Colonic mucosa (tissue), 4 donors: ENCODE results near the gene KRTAP19-4. TPM values are rescaled to one million over a fixed set of nuclear protein-coding genes. Genes with fewer than 3 reads are reported as not detected.

Source experiments
- DNase-seq: peaks from one replicate; pipeline ENCODE4 v3.0.0-alpha.2; 2020
- H3K27ac ChIP-seq: fragments of 200-600 bp; one replicate; pipeline ENCODE4 v1.8.0; 2021
- H3K27me3 ChIP-seq: fragments of 200-600 bp; one replicate; pipeline ENCODE4 v1.8.0; 2021
- H3K36me3 ChIP-seq: fragments of 200-600 bp; one replicate; pipeline ENCODE4 v1.8.0; 2021
- H3K4me1 ChIP-seq: fragments of 200-600 bp; one replicate; pipeline ENCODE4 v1.8.0; 2021; ENCODE audit warnings: mild to moderate bottlenecking
- H3K4me3 ChIP-seq: fragments of 200-600 bp; one replicate; pipeline ENCODE4 v1.8.0; 2021
- H3K9ac ChIP-seq, 2 donors: one replicate each; pipeline ENCODE4 v1.7.0; 2013; ENCODE audit warnings: control low read depth in 2 of 2, low read depth in 2 of 2, low read length in 2 of 2
- H3K9me3 ChIP-seq: fragments of 200-600 bp; one replicate; pipeline ENCODE4 v1.8.0; 2021
- CTCF ChIP-seq: fragments of 200-600 bp; IDR thresholded peaks from one replicate; pipeline ENCODE4 v1.8.0; 2022; ENCODE audit warnings: antibody characterized with exemption, mild to moderate bottlenecking
- intact Hi-C: fragments of 100-400 bp; cut with DNase I; formaldehyde crosslinking; loops from one replicate; pipeline ENCODE4 v1.14.1; 2022
- total RNA-seq, 2 donors: library from RNA; stranded (reverse); fragmentation: NEBNext Ultra II Directional in 1 of 2; extraction: Animal tissue kit (Norgen Biotek cat#: 25700) in 1 of 2; gene quantifications; one replicate each; pipeline ENCODE4 v1.2.1, GENCODE V29; 2021
- donor health status: healthy.
- donor health status: DM: no; HTN: no; CAD: no.
- donor health status: DM: no; HTN: no; CAD: no.

KRTAP19-4 gene
- total RNA-seq, 2 donors from 2014 or later, result not detected

- no peak overlapping the region for H3K27ac ChIP-seq
- H3K9me3 ChIP-seq, result no peaks in the 10 kb centered on the region
- intact Hi-C loops, result no loop called here
- no peaks in the 10 kb centered on the region for H3K27me3 ChIP-seq
- no peak overlapping the region for H3K9ac ChIP-seq
- DNase-seq, result no peak
- no peaks in the 10 kb centered on the region for H3K36me3 ChIP-seq
- no peaks in the 10 kb centered on the region for H3K4me1 ChIP-seq
- no peak overlapping the region for H3K4me3 ChIP-seq
- no peak for TF ChIP-seq CTCF
Measured at GRCh38 chr21:30479259-30479658, 17.7 kb downstream of the KRTAP19-4 start.

DNA sequence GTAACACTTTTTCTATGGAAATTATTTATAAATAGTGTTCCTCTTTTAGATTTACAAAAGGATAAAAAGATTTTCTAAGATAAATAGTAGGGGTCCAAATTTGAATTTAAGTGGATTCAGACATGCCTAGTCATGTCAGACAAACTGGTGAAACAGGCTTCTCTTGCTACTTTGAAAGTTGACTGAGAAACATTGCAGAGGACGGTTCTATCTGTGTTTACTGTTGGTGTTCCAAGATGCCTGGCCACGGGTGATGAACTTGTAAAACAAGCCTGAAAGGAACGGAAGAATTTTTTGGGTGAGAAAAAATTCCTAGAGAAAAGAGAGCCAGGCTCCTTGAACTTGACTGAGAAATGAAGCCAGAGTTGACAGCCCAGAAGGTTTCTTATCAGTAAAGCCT lies 19.0 kb downstream of the KRTAP19-4 start:
- intact Hi-C loops, result no loop called here
- no peaks in the 10 kb centered on the region for H3K27me3 ChIP-seq
- no peak for TF ChIP-seq CTCF
- no peak for DNase-seq
- H3K9ac ChIP-seq, result no peak overlapping the region
- H3K9me3 ChIP-seq, result no peaks in the 10 kb centered on the region
- no peaks in the 10 kb centered on the region for H3K4me1 ChIP-seq
- no peaks in the 10 kb centered on the region for H3K36me3 ChIP-seq
- H3K4me3 ChIP-seq, result no peak overlapping the region
- no peak overlapping the region for H3K27ac ChIP-seq

- TF ChIP-seq CTCF, result no peak
- Histone ChIP-seq H3K4me1 (no peaks in the 10 kb centered on the region), H3K27ac (no peak overlapping the region), H3K9ac (no peak overlapping the region), H3K4me3 (no peak overlapping the region), H3K27me3 (no peaks in the 10 kb centered on the region), H3K9me3 (no peaks in the 10 kb centered on the region), H3K36me3 (no peaks in the 10 kb centered on the region)
- DNase-seq, result no peak
- intact Hi-C loops, result no loop called here
Measured at GRCh38 chr21:30468900-30469714, 27.9 kb downstream of the KRTAP19-4 start.

DNA sequence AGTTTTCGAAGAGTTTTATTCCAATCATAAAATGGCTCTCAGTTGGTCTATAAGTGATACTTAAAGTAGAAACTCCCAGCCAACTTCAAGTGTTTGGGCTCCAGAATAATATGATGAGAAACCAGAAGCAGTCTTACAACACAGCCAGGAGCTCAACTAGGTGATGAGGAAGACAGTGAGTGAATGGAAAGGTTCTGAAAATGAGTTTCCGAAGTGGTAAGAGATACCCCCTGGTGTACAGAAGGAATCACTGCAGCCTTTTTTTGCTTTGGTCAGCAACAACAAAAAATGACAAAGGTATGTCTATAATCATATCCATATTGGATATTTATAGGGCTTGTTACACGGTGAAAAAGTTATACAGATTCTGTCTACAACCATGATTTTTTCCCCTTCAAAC lies 33.3 kb downstream of the KRTAP19-4 start:
- no peak overlapping the region for H3K4me3 ChIP-seq
- no peaks in the 10 kb centered on the region for H3K9me3 ChIP-seq
- intact Hi-C loops, result no loop called here
- no peak overlapping the region for H3K27ac ChIP-seq
- DNase-seq, result no peak
- no peak overlapping the region for H3K9ac ChIP-seq
- TF ChIP-seq CTCF, result no peak
- H3K27me3 ChIP-seq, result no peaks in the 10 kb centered on the region
- no peaks in the 10 kb centered on the region for H3K36me3 ChIP-seq
- H3K4me1 ChIP-seq, result no peaks in the 10 kb centered on the region

DNA sequence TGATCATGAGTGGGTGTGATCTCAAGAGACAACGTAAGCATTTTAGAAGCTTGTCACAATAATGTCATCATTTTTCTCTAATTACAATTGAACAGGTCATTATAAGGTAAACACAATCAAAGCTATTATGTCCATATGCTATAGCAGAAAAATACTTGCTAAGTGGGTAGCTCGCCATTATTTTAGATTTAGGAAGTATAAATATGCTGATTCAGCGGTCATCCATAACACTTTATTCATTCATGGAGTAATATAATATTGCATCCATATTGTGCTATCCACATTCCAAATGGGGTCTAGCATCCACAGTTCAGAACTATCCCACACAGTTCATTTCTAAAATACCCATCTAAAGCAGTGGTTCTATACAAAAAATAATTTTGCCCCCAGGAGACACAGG lies 48.5 kb downstream of the KRTAP19-4 start:
- no peak for DNase-seq
- Histone ChIP-seq H3K4me3 (no peak overlapping the region), H3K4me1 (no peaks in the 10 kb centered on the region), H3K27ac (no peak overlapping the region), H3K36me3 (no peaks in the 10 kb centered on the region), H3K27me3 (no peaks in the 10 kb centered on the region), H3K9me3 (no peaks in the 10 kb centered on the region), H3K9ac (no peak overlapping the region)
- no peak for TF ChIP-seq CTCF
- intact Hi-C loops, result no loop called here
